ENCODE data around the gene NEMP2.

DNA sequence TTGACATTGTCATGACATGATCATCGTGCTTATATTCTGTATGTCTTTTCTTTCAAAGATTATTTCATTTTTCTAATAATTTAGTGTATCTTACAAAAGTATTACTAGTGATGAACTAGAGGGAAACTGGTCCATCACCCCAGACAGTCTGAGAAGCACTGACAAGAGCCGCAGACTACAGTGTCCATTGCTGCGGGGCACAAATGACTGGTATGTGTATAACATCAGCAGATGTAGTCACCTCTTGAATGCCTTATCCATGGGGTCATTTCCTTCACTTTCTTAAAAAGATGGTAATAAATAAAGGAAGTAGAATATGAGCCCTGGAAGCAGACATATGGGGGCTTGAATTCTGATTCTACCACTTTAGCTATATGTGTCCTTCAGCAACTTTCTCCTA is 29.6 kb downstream of the NEMP2 start:
- TF ChIP-seq EZH2 (IDR thresholded peaks at IDR 0.05; ENCODE audit: low read depth), result no peak
- TF ChIP-seq, protein P1, sequence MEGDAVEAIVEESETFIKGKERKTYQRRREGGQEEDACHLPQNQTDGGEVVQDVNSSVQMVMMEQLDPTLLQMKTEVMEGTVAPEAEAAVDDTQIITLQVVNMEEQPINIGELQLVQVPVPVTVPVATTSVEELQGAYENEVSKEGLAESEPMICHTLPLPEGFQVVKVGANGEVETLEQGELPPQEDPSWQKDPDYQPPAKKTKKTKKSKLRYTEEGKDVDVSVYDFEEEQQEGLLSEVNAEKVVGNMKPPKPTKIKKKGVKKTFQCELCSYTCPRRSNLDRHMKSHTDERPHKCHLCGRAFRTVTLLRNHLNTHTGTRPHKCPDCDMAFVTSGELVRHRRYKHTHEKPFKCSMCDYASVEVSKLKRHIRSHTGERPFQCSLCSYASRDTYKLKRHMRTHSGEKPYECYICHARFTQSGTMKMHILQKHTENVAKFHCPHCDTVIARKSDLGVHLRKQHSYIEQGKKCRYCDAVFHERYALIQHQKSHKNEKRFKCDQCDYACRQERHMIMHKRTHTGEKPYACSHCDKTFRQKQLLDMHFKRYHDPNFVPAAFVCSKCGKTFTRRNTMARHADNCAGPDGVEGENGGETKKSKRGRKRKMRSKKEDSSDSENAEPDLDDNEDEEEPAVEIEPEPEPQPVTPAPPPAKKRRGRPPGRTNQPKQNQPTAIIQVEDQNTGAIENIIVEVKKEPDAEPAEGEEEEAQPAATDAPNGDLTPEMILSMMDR (conservative IDR thresholded peaks at IDR 0.05), result no peak
